A549 (cell line): ENCODE results near the gene SGIP1. TPM values are rescaled to one million over a fixed set of nuclear protein-coding genes. Genes with fewer than 3 reads are reported as not detected.

Experiments
- ATAC-seq, 2 experiments: fragments of 200-7000 bp in 1 of 2; fragments of >200 bp in 1 of 2; cut with Nextera tagmentation in 1 of 2; cut with Tn5 transposase in 1 of 2; 3 replicates each; pipeline versions ENCODE4 v1.8.0 to v1.9.1; 2018 to 2020; ENCODE audit warnings: mild to moderate bottlenecking in 1 of 2, moderate library complexity in 1 of 2
- CTCF ChIA-PET: fragments of 300-600 bp; sonication (Branson Sonifier 250); formaldehyde crosslinking; extraction: SDS; loops from one replicate; lab custom pipeline; 2021; ENCODE audit warnings: antibody characterized with exemption, inconsistent platforms; lab: Yijun Ruan, JAX
- POLR2A ChIA-PET: fragments of 350-600 bp; formaldehyde crosslinking; extraction: SDS; loops from one replicate; lab custom pipeline; 2021; ENCODE audit warnings: antibody characterized with exemption, inconsistent platforms; lab: Yijun Ruan, JAX
- DNase-seq, 2 experiments: peaks; one replicate each; pipeline versions ENCODE4 v3.0.0 to v3.0.0-alpha.2; 2011 to 2016; ENCODE audit warnings: low read depth in 1 of 2, low spot score in 1 of 2
- FAIRE-seq: peaks from 2 replicates; lab custom pipeline; 2011; peaks lifted over from hg19 to GRCh38; lab: Jason Lieb, UNC
- H3K27ac ChIP-seq, 2 experiments: fragments of >200 bp; sonication (Bioruptor Twin); formaldehyde crosslinking; 3 replicates each; pipeline ENCODE4 v1.5.1; 2016 to 2017
- H3K4me1 ChIP-seq: fragments of >200 bp; sonication (Bioruptor Twin); formaldehyde crosslinking; 3 replicates; pipeline ENCODE4 v1.6.1; 2016
- H3K4me2 ChIP-seq: fragments of >200 bp; sonication (Bioruptor Twin); formaldehyde crosslinking; 3 replicates; pipeline ENCODE4 v1.6.1; 2016
- H3K4me3 ChIP-seq: fragments of >200 bp; sonication (Bioruptor Twin); formaldehyde crosslinking; 3 replicates; pipeline ENCODE4 v1.5.1; 2016
- H3K9me3 ChIP-seq: fragments of >200 bp; sonication (Bioruptor Twin); formaldehyde crosslinking; 3 replicates; pipeline ENCODE4 v1.6.1; 2016
- CEBPB ChIP-seq, 2 experiments: fragments of >200 bp in 1 of 2; sonication (Bioruptor Twin) in 1 of 2; formaldehyde crosslinking in 1 of 2; IDR thresholded peaks; 2 replicates each; pipeline ENCODE4 v1.6.1; 2012 to 2016
- CHD4 ChIP-seq: fragments of 200-600 bp; sonication (generic); IDR thresholded peaks from 2 replicates; pipeline ENCODE4 v1.6.1; 2016; ENCODE audit warnings: antibody characterized with exemption, mild to moderate bottlenecking, borderline replicate concordance
- EHF ChIP-seq: fragments of 250-450 bp; sonication (Bioruptor Pico); IDR thresholded peaks from 2 replicates; pipeline ENCODE4 v1.5.0; 2020; ENCODE audit warnings: mild to moderate bottlenecking
- FOSB ChIP-seq: fragments of 250-450 bp; sonication (Bioruptor Pico); IDR thresholded peaks from 2 replicates; pipeline ENCODE4 v1.5.0; 2020; ENCODE audit warnings: mild to moderate bottlenecking, moderate library complexity
- FOXS1 ChIP-seq: fragments of 250-450 bp; sonication (Bioruptor Pico); IDR thresholded peaks from 2 replicates; pipeline ENCODE4 v1.5.0; 2020; ENCODE audit warnings: mild to moderate bottlenecking, moderate library complexity
- GATA3 ChIP-seq: IDR thresholded peaks from 2 replicates; pipeline ENCODE4 v1.6.1; 2012; ENCODE audit warnings: borderline replicate concordance
- HDAC2 ChIP-seq: fragments of 200-600 bp; sonication (generic); IDR thresholded peaks from 2 replicates; pipeline ENCODE4 v1.6.1; 2016
- HOXA7 ChIP-seq: fragments of 250-450 bp; sonication (Bioruptor Pico); IDR thresholded peaks from 2 replicates; pipeline ENCODE4 v1.5.0; 2020; ENCODE audit warnings: mild to moderate bottlenecking, moderate library complexity
- JUN ChIP-seq, 2 experiments: fragments of >200 bp; sonication (Bioruptor Twin); formaldehyde crosslinking; IDR thresholded peaks; 2 replicates in 1 of 2; 3 replicates in 1 of 2; pipeline ENCODE4 v1.6.1; 2016 to 2017
- KDM1A ChIP-seq: fragments of 200-600 bp; sonication (generic); IDR thresholded peaks from 2 replicates; pipeline ENCODE4 v1.6.1; 2016; ENCODE audit warnings: low read depth, mild to moderate bottlenecking
- KDM5A ChIP-seq: fragments of 200-600 bp; sonication (generic); IDR thresholded peaks from 2 replicates; pipeline ENCODE4 v1.6.1; 2016; ENCODE audit warnings: antibody characterized with exemption, mild to moderate bottlenecking
- MAFK ChIP-seq: fragments of 450-650 bp; IDR thresholded peaks from 2 replicates; pipeline ENCODE4 v1.6.1; 2014; ENCODE audit not compliant: partially characterized antibody
- MYC ChIP-seq: IDR thresholded peaks from 2 replicates; pipeline ENCODE4 v1.6.1; 2012; ENCODE audit warnings: mild to moderate bottlenecking, inconsistent platforms, low read length, improper control_type of control experiment, borderline replicate concordance
- NFE2L2 ChIP-seq: fragments of 150-350 bp; conservative IDR thresholded peaks from 2 replicates; pipeline ENCODE4 v1.6.1; 2014; ENCODE audit warnings: low read length
- NPAS2 ChIP-seq: fragments of 250-450 bp; sonication (Bioruptor Pico); IDR thresholded peaks from 2 replicates; pipeline ENCODE4 v1.8.0; 2022; ENCODE audit warnings: mild to moderate bottlenecking, moderate library complexity, borderline replicate concordance
- POLR2A ChIP-seq: IDR thresholded peaks from 2 replicates; pipeline ENCODE4 v1.6.1; 2012; ENCODE audit warnings: mild to moderate bottlenecking, low read length
- POLR2AphosphoS2 ChIP-seq: conservative IDR thresholded peaks from 2 replicates; pipeline ENCODE4 v1.6.1; 2012; ENCODE audit warnings: low read length, improper control_type of control experiment, inconsistent platforms
- RARB ChIP-seq: fragments of 250-450 bp; sonication (Bioruptor Pico); IDR thresholded peaks from 2 replicates; pipeline ENCODE4 v1.8.0; 2021; ENCODE audit warnings: mild to moderate bottlenecking, moderate library complexity
- RCOR1 ChIP-seq: fragments of 150-350 bp; IDR thresholded peaks from 2 replicates; pipeline ENCODE4 v1.6.1; 2014; ENCODE audit warnings: antibody characterized with exemption, low read length, low read depth
- RFX5 ChIP-seq: fragments of 450-650 bp; IDR thresholded peaks from 2 replicates; pipeline ENCODE4 v1.7.1; 2014; ENCODE audit warnings: antibody characterized with exemption, mild to moderate bottlenecking, moderate library complexity
- SMC3 ChIP-seq: fragments of >200 bp; sonication (Bioruptor Twin); formaldehyde crosslinking; IDR thresholded peaks from 3 replicates; pipeline ENCODE4 v1.6.1; 2018; ENCODE audit warnings: inconsistent platforms
- SREBF2 ChIP-seq: fragments of 450-650 bp; IDR thresholded peaks from 2 replicates; pipeline ENCODE4 v1.6.1; 2014; ENCODE audit warnings: mild to moderate bottlenecking, moderate library complexity
- TFCP2L1 ChIP-seq: fragments of 250-450 bp; sonication (Bioruptor Pico); IDR thresholded peaks from 2 replicates; pipeline ENCODE4 v1.5.0; 2021; ENCODE audit warnings: mild to moderate bottlenecking
- ZC3H11A ChIP-seq: fragments of 450-650 bp; IDR thresholded peaks from 2 replicates; pipeline ENCODE4 v1.6.1; 2014; ENCODE audit warnings: antibody characterized with exemption, mild to moderate bottlenecking
- WGBS: methylation state at CpG from one replicate; pipeline ENCODE4 v1.1.6; 2017; ENCODE audit errors: missing lambda C conversion rate; 5-methylcytosine and 5-hydroxymethylcytosine counted together
- polyA plus RNA-seq, 4 experiments: library from polyadenylated mRNA; depleted of rRNA in 3 of 4; stranded (reverse); fragments of >200 nt; fragmentation: RNase III in 1 of 4; extraction: RNeasy Plus Mini Kit Qiagen cat#74134 plus additional on column Dnase treatment in 1 of 4; gene quantifications; 2 replicates in 3 of 4; 3 replicates in 1 of 4; pipeline ENCODE4 v1.2.3, GENCODE V29; 2011 to 2017
- TF ChIP-seq, protein P1 (sequence below): fragments of 150-350 bp; IDR thresholded peaks from 2 replicates; pipeline ENCODE4 v1.6.1; 2014; ENCODE audit warnings: low read depth, mild to moderate bottlenecking, low read length
- TF ChIP-seq, protein P2 (sequence below): IDR thresholded peaks from 2 replicates; pipeline ENCODE4 v1.6.1; 2012
- TF ChIP-seq, protein P3 (sequence below): fragments of 450-650 bp; IDR thresholded peaks from 2 replicates; pipeline ENCODE4 v1.6.1; 2014; ENCODE audit warnings: antibody characterized with exemption
- TF ChIP-seq, protein P4 (sequence below): fragments of >200 bp; sonication (Bioruptor Twin); formaldehyde crosslinking; IDR thresholded peaks from 2 replicates; pipeline ENCODE4 v1.6.1; 2016

SGIP1 gene
- polyA plus RNA-seq, 2 of the 4 experiments (the other 2 are of a cell fraction): not detected

DNA sequence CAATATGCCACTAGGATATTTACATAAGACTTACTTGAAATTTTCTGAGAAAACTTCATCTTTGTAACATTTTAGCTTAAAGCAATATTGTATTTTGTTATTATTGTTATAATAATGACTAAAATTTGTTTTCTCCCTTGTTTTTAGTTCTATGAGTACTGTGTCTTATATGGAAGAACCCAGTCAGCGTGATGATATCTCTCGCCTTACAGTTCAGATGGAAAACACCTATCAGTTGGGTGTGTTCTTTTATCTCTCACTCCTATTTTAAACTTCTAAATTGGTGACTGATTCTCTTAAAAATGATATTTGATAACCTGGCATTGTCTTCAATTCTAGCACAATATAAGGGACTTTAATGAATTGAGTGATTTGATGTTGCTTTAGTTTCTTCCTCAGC, 236.3 kb downstream of the SGIP1 start:
- ATAC-seq (no peak), DNase-seq (no peak), FAIRE-seq (no peak)
- Histone ChIP-seq H3K4me2 (no peak overlapping the region), H3K27ac (no peak overlapping the region), H3K4me1 (no peaks in the 10 kb centered on the region), H3K9me3 (no peaks in the 10 kb centered on the region), H3K4me3 (no peak overlapping the region)
- WGBS: 89% methylated on average over 2 of the region's 2 CpGs
- CTCF ChIA-PET: no interaction called here
- TF ChIP-seq RARB (CRISPR knock-in tag) (no peak), FOXS1 (CRISPR knock-in tag) (no peak), EHF (CRISPR knock-in tag) (no peak), HOXA7 (no peak), SREBF2 (no peak), TFCP2L1 (CRISPR knock-in tag) (no peak), KDM5A (no peak), ZC3H11A (no peak), HDAC2 (no peak), CEBPB (IDR thresholded peaks at IDR 0.05) (no peak), NFE2L2 (no peak), MAFK (no peak), SMC3 (no peak), POLR2A (no peak), KDM1A (no peak), JUN (IDR thresholded peaks at IDR 0.05) (no peak)
- TF ChIP-seq, protein P1, sequence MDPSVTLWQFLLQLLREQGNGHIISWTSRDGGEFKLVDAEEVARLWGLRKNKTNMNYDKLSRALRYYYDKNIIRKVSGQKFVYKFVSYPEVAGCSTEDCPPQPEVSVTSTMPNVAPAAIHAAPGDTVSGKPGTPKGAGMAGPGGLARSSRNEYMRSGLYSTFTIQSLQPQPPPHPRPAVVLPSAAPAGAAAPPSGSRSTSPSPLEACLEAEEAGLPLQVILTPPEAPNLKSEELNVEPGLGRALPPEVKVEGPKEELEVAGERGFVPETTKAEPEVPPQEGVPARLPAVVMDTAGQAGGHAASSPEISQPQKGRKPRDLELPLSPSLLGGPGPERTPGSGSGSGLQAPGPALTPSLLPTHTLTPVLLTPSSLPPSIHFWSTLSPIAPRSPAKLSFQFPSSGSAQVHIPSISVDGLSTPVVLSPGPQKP: no peak
- POLR2A ChIA-PET: no interaction called here

DNA sequence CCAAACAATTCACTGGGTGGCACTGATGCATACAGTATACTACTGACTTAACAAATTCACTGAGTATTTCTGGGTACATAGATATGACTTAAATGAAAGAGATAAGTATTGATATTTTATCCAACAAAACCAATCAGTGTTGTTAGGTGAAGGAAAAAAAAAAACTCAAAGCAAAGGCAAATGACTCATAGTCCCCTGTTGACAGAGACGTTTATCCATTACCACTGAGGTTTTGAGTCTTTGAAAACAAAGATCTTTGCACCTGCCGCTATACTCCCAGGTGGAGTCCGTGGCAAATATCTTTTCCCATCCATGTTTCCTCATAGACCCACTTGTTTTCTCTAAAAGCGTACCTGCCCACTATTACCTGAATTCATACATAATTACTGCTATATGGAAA, 236.7 kb downstream of the SGIP1 start:
- 50% methylated on average over 4 of the region's 4 CpGs for WGBS
- CTCF ChIA-PET: interaction anchor here (0.9 kb wide), 1 partner anchor 249 kb away, joined by 3 read pairs; no protein-coding TSS in a partner anchor
- POLR2A ChIA-PET: no interaction called here
- no peak for DNase-seq
- no peak overlapping the region for H3K27ac ChIP-seq
- no peak overlapping the region for H3K4me3 ChIP-seq
- ATAC-seq: no peak
- FAIRE-seq: no peak
- no peaks in the 10 kb centered on the region for H3K9me3 ChIP-seq
- TF ChIP-seq, protein P2, sequence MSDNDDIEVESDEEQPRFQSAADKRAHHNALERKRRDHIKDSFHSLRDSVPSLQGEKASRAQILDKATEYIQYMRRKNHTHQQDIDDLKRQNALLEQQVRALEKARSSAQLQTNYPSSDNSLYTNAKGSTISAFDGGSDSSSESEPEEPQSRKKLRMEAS: no peak
- no peak for TF ChIP-seq MYC
- TF ChIP-seq, protein P3, sequence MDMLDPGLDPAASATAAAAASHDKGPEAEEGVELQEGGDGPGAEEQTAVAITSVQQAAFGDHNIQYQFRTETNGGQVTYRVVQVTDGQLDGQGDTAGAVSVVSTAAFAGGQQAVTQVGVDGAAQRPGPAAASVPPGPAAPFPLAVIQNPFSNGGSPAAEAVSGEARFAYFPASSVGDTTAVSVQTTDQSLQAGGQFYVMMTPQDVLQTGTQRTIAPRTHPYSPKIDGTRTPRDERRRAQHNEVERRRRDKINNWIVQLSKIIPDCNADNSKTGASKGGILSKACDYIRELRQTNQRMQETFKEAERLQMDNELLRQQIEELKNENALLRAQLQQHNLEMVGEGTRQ: no peak
- TF ChIP-seq MAFK: no peak
- TF ChIP-seq SREBF2: no peak
- TF ChIP-seq RCOR1: no peak
- H3K4me2 ChIP-seq: no peak overlapping the region
- no peaks in the 10 kb centered on the region for H3K4me1 ChIP-seq

DNA sequence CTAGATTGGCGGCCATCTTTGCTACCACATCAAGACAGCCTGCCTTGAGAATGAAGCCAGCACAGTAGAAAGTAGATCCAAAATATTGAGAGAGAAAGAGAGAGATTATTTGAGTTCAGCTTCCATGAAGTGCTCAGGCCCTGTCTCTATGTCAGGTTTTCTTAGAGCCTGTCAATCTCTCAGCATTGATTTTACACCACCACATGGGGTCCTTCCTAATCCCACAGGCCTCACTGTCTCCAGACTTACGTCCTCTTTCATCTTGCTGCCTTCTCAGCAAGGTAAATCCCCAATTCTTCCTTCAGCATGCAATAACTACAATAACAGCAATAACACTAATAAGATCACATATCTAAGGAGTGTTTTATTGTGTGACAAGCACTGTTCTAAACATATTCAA, 239.3 kb downstream of the SGIP1 start:
- Histone ChIP-seq H3K27ac (no peak overlapping the region), H3K4me3 (no peak overlapping the region), H3K4me1 (no peaks in the 10 kb centered on the region), H3K9me3 (no peaks in the 10 kb centered on the region), H3K4me2 (no peak overlapping the region)
- POLR2A ChIA-PET: no interaction called here
- CTCF ChIA-PET: no interaction called here
- no peak for DNase-seq
- TF ChIP-seq SREBF2: no peak
- TF ChIP-seq KDM1A: no peak
- no peak for TF ChIP-seq FOXS1 (CRISPR knock-in tag)
- no peak for TF ChIP-seq RFX5
- no peak for ATAC-seq
- WGBS: 81% methylated on average over 2 of the region's 2 CpGs
- no peak for FAIRE-seq

DNA sequence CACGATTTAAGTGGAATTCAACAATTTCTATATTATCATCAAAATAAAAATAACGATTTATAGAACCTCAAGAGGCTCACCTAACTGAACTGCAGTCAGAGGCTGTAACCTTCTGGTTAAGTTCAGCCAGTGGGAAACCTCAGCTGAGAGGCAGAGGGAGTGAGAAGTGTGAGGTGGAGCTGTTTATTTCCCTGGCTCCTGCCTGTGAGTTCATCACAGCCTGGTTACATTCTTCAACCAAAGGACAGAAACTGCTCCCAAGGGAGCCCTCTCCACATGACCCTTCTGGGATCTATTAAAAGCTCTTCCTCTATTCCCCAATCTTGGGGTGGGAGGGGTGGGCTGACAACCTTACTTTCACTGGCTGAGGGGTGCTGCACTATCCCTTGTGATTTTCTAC, 240.5 kb downstream of the SGIP1 start:
- FAIRE-seq (no peak), DNase-seq (no peak), ATAC-seq (no peak)
- H3K4me3 ChIP-seq: no peak overlapping the region
- no peaks in the 10 kb centered on the region for H3K4me1 ChIP-seq
- no peaks in the 10 kb centered on the region for H3K9me3 ChIP-seq
- ChIA-PET POLR2A (no interaction called here), CTCF (no interaction called here)
- H3K4me2 ChIP-seq: no peak overlapping the region
- no peak overlapping the region for H3K27ac ChIP-seq
- 8% methylated on average over 2 of the region's 2 CpGs for WGBS
- TF ChIP-seq NPAS2 (CRISPR knock-in tag) (no peak), HDAC2 (no peak), MAFK (no peak), FOSB (no peak), ZC3H11A (no peak), CHD4 (no peak), GATA3 (no peak), POLR2AphosphoS2 (no peak), KDM1A (no peak), TFCP2L1 (CRISPR knock-in tag) (no peak), POLR2A (no peak), RFX5 (no peak)
- TF ChIP-seq, protein P1: no peak
- TF ChIP-seq, protein P2: no peak
- TF ChIP-seq, protein P4, sequence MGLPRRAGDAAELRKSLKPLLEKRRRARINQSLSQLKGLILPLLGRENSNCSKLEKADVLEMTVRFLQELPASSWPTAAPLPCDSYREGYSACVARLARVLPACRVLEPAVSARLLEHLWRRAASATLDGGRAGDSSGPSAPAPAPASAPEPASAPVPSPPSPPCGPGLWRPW: no peak
